Stomach smooth muscle (tissue), 2 donors: ENCODE measurements around the gene RABGEF1.
"Not testable (repeated sequence)": the region's sequence is repeated elsewhere in the genome, so short reads cannot be mapped to it uniquely, and the experiment has no call there.

ENCODE experiments used
- H3K27ac ChIP-seq: one replicate; pipeline ENCODE4 v1.7.0; 2013; ENCODE audit warnings: mild to moderate bottlenecking, low read length, inconsistent platforms
- H3K27me3 ChIP-seq, 2 donors: one replicate each; pipeline ENCODE4 v1.7.0; 2013; ENCODE audit warnings: low read length in 2 of 2; ENCODE audit not compliant: insufficient read depth in 2 of 2, control insufficient read depth in 1 of 2
- H3K36me3 ChIP-seq, 2 donors: one replicate each; pipeline ENCODE4 v1.7.0; 2013; ENCODE audit warnings: low read length in 2 of 2; ENCODE audit not compliant: control insufficient read depth in 2 of 2, insufficient read depth in 2 of 2
- H3K4me1 ChIP-seq: one replicate; pipeline ENCODE4 v1.7.0; 2013; ENCODE audit warnings: low read length; ENCODE audit not compliant: control insufficient read depth, insufficient read depth
- H3K4me3 ChIP-seq, 2 donors: one replicate each; pipeline ENCODE4 v1.7.0; 2013; ENCODE audit warnings: low read length in 2 of 2
- H3K9ac ChIP-seq, 2 donors: one replicate each; pipeline ENCODE4 v1.7.0; 2013; ENCODE audit warnings: low read length in 2 of 2, mild to moderate bottlenecking in 1 of 2
- H3K9me3 ChIP-seq, 2 donors: one replicate each; pipeline ENCODE4 v1.7.0; 2013; ENCODE audit warnings: low read length in 2 of 2; ENCODE audit not compliant: control insufficient read depth in 2 of 2
- donor health status: healthy.
- donor health status: Pancreatic carcinoma.

Gene RABGEF1

DNA sequence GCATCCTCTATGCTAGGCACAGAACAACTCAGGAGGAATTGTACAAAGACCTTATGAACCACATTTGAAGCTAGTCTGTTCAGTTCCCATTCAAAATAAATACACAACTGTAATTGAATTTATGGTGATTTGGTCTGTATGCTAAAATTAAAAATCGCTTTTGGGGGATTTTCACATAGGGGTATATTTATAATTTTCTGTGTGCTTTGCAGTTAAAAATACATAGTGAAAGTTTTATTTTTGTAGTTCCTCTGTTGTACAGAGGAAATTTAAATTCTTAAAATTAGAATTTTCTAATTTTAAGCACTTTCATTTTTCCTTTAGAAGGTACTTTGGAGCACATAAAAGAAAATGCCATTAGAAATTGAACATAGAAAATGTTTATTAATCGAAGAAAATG is 6.9 kb downstream of the RABGEF1 start:
- H3K27ac ChIP-seq = no peak overlapping the region
- H3K4me3 ChIP-seq = no peak overlapping the region
- no peak overlapping the region for H3K9ac ChIP-seq
- no peaks in the 10 kb centered on the region for H3K27me3 ChIP-seq
- H3K36me3 ChIP-seq = no peaks in the 10 kb centered on the region
- peaks cover 10% of the 10 kb centered on the region for H3K4me1 ChIP-seq
- no peaks in the 10 kb centered on the region for H3K9me3 ChIP-seq

DNA sequence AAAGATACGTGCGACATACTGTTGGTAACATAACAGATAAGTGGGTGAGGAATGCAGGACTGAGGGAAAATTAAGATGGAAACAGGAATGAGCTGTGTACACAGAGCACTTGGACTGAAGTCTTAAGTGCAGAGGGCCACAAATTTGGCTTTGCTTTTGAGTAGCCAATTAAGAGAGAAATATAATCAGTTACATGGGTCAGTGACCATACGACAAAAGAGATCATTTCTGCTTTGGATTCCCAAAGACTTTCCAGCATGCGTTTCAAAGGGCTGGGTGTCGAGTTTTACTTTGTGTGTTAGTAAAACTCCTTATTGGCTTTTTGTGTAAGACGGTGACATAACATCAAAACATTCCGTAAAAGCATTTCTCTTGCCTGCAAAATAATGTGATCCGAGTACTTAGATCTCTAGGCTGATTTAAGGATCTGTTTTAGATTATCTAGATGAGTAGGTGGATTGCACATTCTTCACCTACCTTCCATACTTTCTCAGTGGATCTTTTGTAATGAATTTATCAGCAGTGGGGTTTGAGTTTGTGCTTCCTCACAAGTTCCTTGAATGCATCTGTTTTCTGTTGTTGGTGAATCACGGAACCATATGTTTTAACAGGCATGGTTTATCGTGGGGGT is 7.5 kb downstream of the RABGEF1 start:
- no peaks in the 10 kb centered on the region for H3K36me3 ChIP-seq
- H3K9me3 ChIP-seq = no peaks in the 10 kb centered on the region
- peak overlapping the region; percentile 44 to 52 for H3K4me3 ChIP-seq
- no peaks in the 10 kb centered on the region for H3K27me3 ChIP-seq
- H3K9ac ChIP-seq = peak overlapping the region in 1 of 2 donors; percentile 51
- peaks cover 10% of the 10 kb centered on the region for H3K4me1 ChIP-seq
- H3K27ac ChIP-seq = peak overlapping the region; percentile 53

DNA sequence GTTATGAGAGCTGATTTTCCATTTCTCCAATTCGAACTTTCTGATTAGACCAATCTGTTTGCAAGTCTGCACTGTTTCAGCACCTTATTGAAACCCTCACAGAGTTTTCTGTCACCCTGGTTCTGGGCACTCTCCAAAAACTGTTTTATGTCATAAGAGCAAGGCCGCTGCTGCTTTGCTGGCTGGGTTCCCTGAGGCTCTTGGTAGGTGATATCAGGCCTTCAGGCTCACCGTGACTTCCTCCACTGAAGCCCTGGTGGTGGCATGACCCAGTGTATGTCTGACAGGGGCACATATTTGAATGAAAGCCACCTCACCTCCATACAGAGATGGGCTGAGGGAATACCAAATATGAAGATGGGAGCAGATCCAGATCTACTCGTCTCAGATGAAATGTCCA is 8.3 kb downstream of the RABGEF1 start:
- H3K36me3 ChIP-seq = no peaks in the 10 kb centered on the region
- H3K27me3 ChIP-seq = no peaks in the 10 kb centered on the region
- peak overlapping the region; percentile 65 for H3K27ac ChIP-seq
- H3K4me3 ChIP-seq = no peak overlapping the region
- peaks cover 10% of the 10 kb centered on the region for H3K4me1 ChIP-seq
- H3K9ac ChIP-seq = peak overlapping the region in 1 of 2 donors; percentile 13
- H3K9me3 ChIP-seq = no peaks in the 10 kb centered on the region

DNA sequence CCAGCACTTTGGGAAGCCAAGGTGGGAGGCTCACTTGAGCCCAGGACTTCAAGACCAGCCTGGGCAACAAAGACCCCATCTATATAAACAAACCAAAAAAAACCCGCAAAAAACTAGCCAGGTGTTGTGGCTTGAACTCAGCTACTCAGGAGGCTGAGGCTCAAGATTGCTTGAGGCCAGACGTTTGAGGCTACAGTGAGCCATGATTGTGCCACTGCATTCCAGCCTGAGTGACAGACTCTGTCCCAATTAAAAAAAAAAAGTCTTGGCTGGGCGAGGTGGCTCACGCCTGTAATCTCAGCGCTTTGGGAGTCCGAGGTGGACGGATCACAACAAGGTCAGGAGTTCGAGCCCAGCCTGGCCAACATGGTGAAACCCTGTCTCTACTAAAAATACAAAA is 11.4 kb downstream of the RABGEF1 start:
- Histone ChIP-seq H3K9ac (no peak overlapping the region), H3K4me1 (peaks cover 14% of the 10 kb centered on the region), H3K4me3 (no peak overlapping the region), H3K27ac (no peak overlapping the region), H3K36me3 (no peaks in the 10 kb centered on the region), H3K27me3 (no peaks in the 10 kb centered on the region), H3K9me3 (no peaks in the 10 kb centered on the region)

DNA sequence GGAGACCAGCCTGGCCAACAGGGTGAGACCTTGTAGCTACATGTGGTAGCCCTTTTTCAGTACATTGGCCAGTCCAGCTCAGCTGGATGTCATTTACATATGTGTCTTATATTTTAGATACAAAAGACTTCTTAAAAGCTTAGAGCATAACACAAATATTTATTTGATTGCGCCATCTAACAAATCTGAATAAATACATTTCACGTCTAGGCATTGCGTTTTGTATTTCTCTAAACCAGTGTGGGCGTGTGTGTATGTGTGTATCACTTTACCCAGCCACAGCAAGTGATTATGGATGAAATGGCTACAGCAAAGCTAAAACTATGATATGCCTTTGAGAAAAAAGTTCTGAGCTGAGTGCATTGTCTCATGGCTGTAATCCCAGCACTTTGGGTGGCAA is 14.0 kb downstream of the RABGEF1 start:
- peaks cover 3% of the 10 kb centered on the region for H3K4me1 ChIP-seq
- H3K36me3 ChIP-seq = peaks cover 0 to 3% of the 10 kb centered on the region in 2 donors
- H3K9ac ChIP-seq = no peak overlapping the region
- no peaks in the 10 kb centered on the region for H3K27me3 ChIP-seq
- no peak overlapping the region for H3K27ac ChIP-seq
- no peaks in the 10 kb centered on the region for H3K9me3 ChIP-seq
- no peak overlapping the region for H3K4me3 ChIP-seq

DNA sequence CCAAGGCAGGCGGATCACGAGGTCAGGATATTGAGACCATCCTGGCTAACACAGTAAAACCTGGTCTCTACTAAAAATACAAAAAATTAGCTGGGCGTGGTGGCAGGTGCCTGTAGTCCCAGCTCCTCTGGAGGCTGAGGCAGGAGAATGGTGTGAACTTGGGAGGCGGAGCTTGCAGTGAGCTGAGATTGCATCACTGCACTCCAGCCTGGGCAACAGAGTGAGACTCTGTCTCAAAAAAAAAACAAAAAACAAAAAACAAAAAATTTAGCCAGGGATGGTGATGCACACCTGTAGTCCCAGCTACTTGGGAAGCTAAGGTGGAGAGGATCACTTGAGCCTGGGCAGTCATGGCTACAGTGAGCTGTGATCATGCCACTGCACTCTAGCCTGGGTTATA is 14.5 kb downstream of the RABGEF1 start:
- H3K36me3 ChIP-seq, H3K27me3 ChIP-seq, H3K9me3 ChIP-seq, H3K27ac ChIP-seq, H3K9ac ChIP-seq, H3K4me3 ChIP-seq, H3K4me1 ChIP-seq: not testable (repeated sequence)

DNA sequence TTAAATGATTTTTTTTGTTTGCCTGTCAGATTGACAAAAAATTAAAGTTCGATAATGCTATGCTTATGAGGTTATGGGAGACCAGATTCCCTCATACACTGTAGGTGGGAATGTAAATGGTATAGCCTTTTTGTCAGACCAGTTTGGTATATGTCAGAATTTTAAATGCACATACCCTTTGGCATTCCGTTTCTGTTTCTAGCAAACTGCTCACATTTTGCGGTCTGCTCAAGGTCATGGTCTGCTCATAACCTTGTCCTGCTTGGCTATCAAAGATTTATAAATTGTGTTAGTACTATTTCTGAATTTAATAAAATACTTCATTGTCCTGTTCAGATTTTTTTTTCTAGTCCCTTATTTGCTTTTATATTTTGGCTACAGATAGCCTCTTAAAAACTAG is 15.7 kb downstream of the RABGEF1 start:
- H3K9ac ChIP-seq, H3K27ac ChIP-seq, H3K4me1 ChIP-seq, H3K36me3 ChIP-seq, H3K9me3 ChIP-seq, H3K4me3 ChIP-seq, H3K27me3 ChIP-seq: not testable (repeated sequence)

DNA sequence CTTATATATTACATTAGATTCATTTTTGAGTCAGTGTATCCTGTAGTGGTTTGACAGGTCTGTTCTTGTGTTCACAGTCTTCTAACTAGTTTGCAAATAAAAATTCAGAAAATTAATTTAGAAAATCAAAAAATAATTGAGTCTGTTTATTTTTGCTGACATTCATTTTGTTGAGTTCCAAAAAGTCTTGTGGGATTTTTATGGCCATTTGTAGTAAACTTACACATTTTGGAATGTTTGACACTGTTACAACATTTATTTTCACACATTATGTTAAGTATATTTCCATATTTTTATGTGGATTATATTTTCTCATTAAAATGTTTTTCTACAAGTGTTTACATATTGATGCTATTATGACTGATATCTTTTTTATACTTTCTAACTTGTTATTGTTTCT is 16.4 kb downstream of the RABGEF1 start:
- no peak overlapping the region for H3K27ac ChIP-seq
- H3K27me3 ChIP-seq = no peaks in the 10 kb centered on the region
- H3K36me3 ChIP-seq = peaks cover 0 to 3% of the 10 kb centered on the region in 2 donors
- peaks cover 3% of the 10 kb centered on the region for H3K4me1 ChIP-seq
- no peak overlapping the region for H3K4me3 ChIP-seq
- H3K9ac ChIP-seq = no peak overlapping the region
- no peaks in the 10 kb centered on the region for H3K9me3 ChIP-seq

DNA sequence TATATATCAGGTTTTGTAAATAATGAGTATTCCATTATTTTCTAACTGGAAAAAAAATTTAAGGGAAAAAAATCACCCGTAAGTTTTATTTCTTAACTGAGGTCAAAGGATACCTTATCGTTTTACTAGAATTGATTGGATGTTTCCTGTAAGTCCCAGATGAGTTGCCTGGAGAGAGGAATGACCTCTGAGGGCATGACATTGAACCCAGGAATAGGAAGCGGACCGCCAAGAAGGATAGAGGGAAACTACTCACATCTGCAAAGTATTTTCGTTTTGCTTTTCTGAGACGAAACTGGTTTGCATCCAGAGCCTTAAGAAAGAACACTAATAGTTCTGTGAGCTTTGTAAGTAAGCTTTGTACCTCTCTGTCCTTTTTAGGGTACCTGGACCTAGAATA is 17.4 kb downstream of the RABGEF1 start:
- Histone ChIP-seq H3K27me3 (no peaks in the 10 kb centered on the region), H3K9ac (no peak overlapping the region), H3K4me1 (peaks cover 3% of the 10 kb centered on the region), H3K27ac (no peak overlapping the region), H3K4me3 (no peak overlapping the region), H3K36me3 (peaks cover 0 to 3% of the 10 kb centered on the region in 2 donors), H3K9me3 (no peaks in the 10 kb centered on the region)

DNA sequence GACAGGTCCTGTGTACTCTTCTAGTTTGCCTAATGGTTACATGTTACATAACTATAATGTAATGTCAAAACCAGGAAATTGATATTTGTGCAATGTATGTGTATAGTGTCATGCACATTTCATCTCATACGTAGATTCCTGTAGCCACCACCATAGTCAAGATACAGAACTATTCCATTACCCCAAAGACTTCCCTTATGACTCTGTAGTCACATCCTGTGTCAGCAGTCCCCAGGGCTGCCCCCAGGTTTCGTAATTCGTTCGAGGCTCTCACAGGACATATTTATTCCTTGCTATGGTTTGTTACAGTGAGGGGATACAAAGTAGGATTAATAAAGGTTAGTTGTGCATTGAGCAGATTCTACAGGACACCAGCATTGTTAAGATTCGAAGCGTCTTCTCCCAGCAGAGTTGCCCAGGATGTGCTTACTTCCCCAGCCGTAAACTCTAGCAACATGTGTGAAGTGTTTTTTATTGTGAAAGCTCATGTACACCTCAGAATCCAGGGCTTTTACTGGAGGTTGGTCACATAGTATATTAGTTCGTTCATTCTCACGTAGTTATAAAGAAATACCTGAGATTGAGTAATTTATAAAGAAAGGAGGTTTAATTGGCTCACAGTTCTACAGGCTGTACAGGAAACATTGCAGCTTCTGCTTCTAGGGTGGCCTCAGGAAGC is 18.6 kb downstream of the RABGEF1 start:
- H3K9me3 ChIP-seq = no peaks in the 10 kb centered on the region
- peaks cover 3% of the 10 kb centered on the region for H3K4me1 ChIP-seq
- H3K4me3 ChIP-seq = no peak overlapping the region
- no peaks in the 10 kb centered on the region for H3K27me3 ChIP-seq
- H3K9ac ChIP-seq = no peak overlapping the region
- no peak overlapping the region for H3K27ac ChIP-seq
- H3K36me3 ChIP-seq = peaks cover 0 to 3% of the 10 kb centered on the region in 2 donors

DNA sequence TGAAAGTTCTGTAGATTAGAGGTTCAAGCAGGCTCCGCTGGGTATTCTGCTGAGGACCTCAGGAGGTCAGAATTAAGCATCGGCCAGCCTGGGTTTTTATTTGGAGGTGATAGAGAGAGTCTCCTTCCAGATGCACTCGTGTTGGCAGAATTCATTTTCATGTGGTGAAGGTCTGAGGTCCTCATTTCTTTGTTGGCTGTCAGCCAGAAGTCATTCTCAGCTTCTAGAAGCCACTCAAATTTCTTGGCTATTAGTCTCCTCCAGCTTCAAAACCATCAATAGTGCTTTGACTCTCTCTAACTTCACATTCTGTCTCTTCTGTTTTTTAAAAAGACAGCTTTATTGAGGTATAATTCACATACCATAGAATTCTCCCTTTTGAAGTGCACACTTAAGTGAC is 22.6 kb downstream of the RABGEF1 start:
- H3K27me3 ChIP-seq, H3K4me3 ChIP-seq, H3K4me1 ChIP-seq, H3K36me3 ChIP-seq, H3K9me3 ChIP-seq, H3K9ac ChIP-seq, H3K27ac ChIP-seq: not testable (repeated sequence)
